Measurements from ENCODE around the gene RFX4.
A peak's percentile ranks its signal among the peaks of the same experiment; 100 is the strongest.

Gene RFX4

GRCh38 chr12:106582641-106583230 lies at the start of gene RFX4:
TSS of gene RFX4 (plus strand) at chr12:106583004. CDS start at chr12:106583321, 317 bp downstream.
- Mint-ChIP-seq H3K36me3 (no peaks in the 10 kb centered on the region), H3K27me3 (peaks cover 99% of the 10 kb centered on the region), H3K4me3 (peak within 1 kb of the TSS; percentile 36), H3K9me3 (no peaks in the 10 kb centered on the region), H3K4me1 (peaks cover 33% of the 10 kb centered on the region), H3K27ac (no peak within 1 kb of the TSS)
- ATAC-seq: no peak

GRCh38 chr12:106541201-106541600 lies 41.6 kb upstream of the RFX4 start:
- peaks cover 17% of the 10 kb centered on the region for H3K27me3 Mint-ChIP-seq
- ATAC-seq: no peak
- peaks cover 25% of the 10 kb centered on the region for H3K9me3 Mint-ChIP-seq
- no peak overlapping the region for H3K4me3 Mint-ChIP-seq
- no peaks in the 10 kb centered on the region for H3K4me1 Mint-ChIP-seq
- H3K36me3 Mint-ChIP-seq: no peaks in the 10 kb centered on the region
- H3K27ac Mint-ChIP-seq: no peak overlapping the region

- Mint-ChIP-seq H3K9me3 (peaks cover 20% of the 10 kb centered on the region), H3K27ac (no peak overlapping the region), H3K27me3 (peaks cover 46% of the 10 kb centered on the region), H3K4me3 (no peak overlapping the region), H3K36me3 (no peaks in the 10 kb centered on the region), H3K4me1 (no peaks in the 10 kb centered on the region)
- ATAC-seq: no peak
Observed at GRCh38 chr12:106551410-106551809, 31.4 kb upstream of the RFX4 start.

- H3K27ac Mint-ChIP-seq: no peak overlapping the region
- ATAC-seq: no peak
- H3K9me3 Mint-ChIP-seq: peaks cover 20% of the 10 kb centered on the region
- no peaks in the 10 kb centered on the region for H3K36me3 Mint-ChIP-seq
- no peak overlapping the region for H3K4me3 Mint-ChIP-seq
- H3K27me3 Mint-ChIP-seq: peaks cover 46% of the 10 kb centered on the region
- H3K4me1 Mint-ChIP-seq: no peaks in the 10 kb centered on the region
Observed at GRCh38 chr12:106552228-106552627, 30.6 kb upstream of the RFX4 start.

- no peaks in the 10 kb centered on the region for H3K36me3 Mint-ChIP-seq
- H3K4me3 Mint-ChIP-seq: no peak overlapping the region
- no peak overlapping the region for H3K27ac Mint-ChIP-seq
- no peaks in the 10 kb centered on the region for H3K4me1 Mint-ChIP-seq
- H3K27me3 Mint-ChIP-seq: peaks cover 72% of the 10 kb centered on the region
- H3K9me3 Mint-ChIP-seq: peaks cover 6% of the 10 kb centered on the region
- no peak for ATAC-seq
Observed at GRCh38 chr12:106564678-106565329, 18.0 kb upstream of the RFX4 start.

GRCh38 chr12:106566771-106567170 lies 16.0 kb upstream of the RFX4 start:
- H3K9me3 Mint-ChIP-seq: peaks cover 3% of the 10 kb centered on the region
- H3K4me1 Mint-ChIP-seq: no peaks in the 10 kb centered on the region
- no peak overlapping the region for H3K27ac Mint-ChIP-seq
- H3K4me3 Mint-ChIP-seq: no peak overlapping the region
- ATAC-seq: no peak
- no peaks in the 10 kb centered on the region for H3K36me3 Mint-ChIP-seq
- peaks cover 62% of the 10 kb centered on the region for H3K27me3 Mint-ChIP-seq

GRCh38 chr12:106573239-106573638 lies 9.6 kb upstream of the RFX4 start:
- Mint-ChIP-seq H3K4me1 (no peaks in the 10 kb centered on the region), H3K27ac (no peak overlapping the region), H3K4me3 (no peak overlapping the region), H3K9me3 (peaks cover 1% of the 10 kb centered on the region), H3K27me3 (peaks cover 69% of the 10 kb centered on the region), H3K36me3 (no peaks in the 10 kb centered on the region)
- no peak for ATAC-seq

GRCh38 chr12:106576848-106577247 lies 6.0 kb upstream of the RFX4 start:
- H3K9me3 Mint-ChIP-seq: no peaks in the 10 kb centered on the region

GRCh38 chr12:106580671-106581508 lies 1.9 kb upstream of the RFX4 start:
- ATAC-seq: no peak
- Mint-ChIP-seq H3K27ac (no peak overlapping the region), H3K4me3 (no peak overlapping the region), H3K4me1 (peaks cover 33% of the 10 kb centered on the region), H3K9me3 (no peaks in the 10 kb centered on the region), H3K27me3 (peaks cover 99% of the 10 kb centered on the region), H3K36me3 (no peaks in the 10 kb centered on the region)

More at GRCh38 chr12:106576848-106577247, 6.0 kb upstream of the RFX4 start:
- Mint-ChIP-seq H3K27me3 (peaks cover 96% of the 10 kb centered on the region), H3K4me1 (peaks cover 8% of the 10 kb centered on the region), H3K36me3 (no peaks in the 10 kb centered on the region), H3K27ac (no peak overlapping the region), H3K4me3 (no peak overlapping the region)
- no peak for ATAC-seq

GRCh38 chr12:106581543-106582248 lies 1.1 kb upstream of the RFX4 start:
- H3K36me3 Mint-ChIP-seq: no peaks in the 10 kb centered on the region
- H3K27me3 Mint-ChIP-seq: peaks cover 99% of the 10 kb centered on the region
- H3K9me3 Mint-ChIP-seq: no peaks in the 10 kb centered on the region
- no peak overlapping the region for H3K4me3 Mint-ChIP-seq
- no peak for ATAC-seq
- H3K4me1 Mint-ChIP-seq: peaks cover 33% of the 10 kb centered on the region
- no peak overlapping the region for H3K27ac Mint-ChIP-seq

GRCh38 chr12:106582249-106582591 lies 584 bp upstream of the RFX4 start:
- Mint-ChIP-seq H3K27me3 (peaks cover 99% of the 10 kb centered on the region), H3K4me1 (peaks cover 33% of the 10 kb centered on the region), H3K9me3 (no peaks in the 10 kb centered on the region), H3K27ac (no peak overlapping the region), H3K36me3 (no peaks in the 10 kb centered on the region), H3K4me3 (no peak overlapping the region)
- no peak for ATAC-seq

GRCh38 chr12:106583242-106584103 lies 669 bp downstream of the RFX4 start:
- peaks cover 33% of the 10 kb centered on the region for H3K4me1 Mint-ChIP-seq
- no peak overlapping the region for H3K27ac Mint-ChIP-seq
- peaks cover 100% of the 10 kb centered on the region for H3K27me3 Mint-ChIP-seq

GRCh38 chr12:106584104-106585064 lies 1.6 kb downstream of the RFX4 start:
- no peak overlapping the region for H3K4me3 Mint-ChIP-seq
- H3K27me3 Mint-ChIP-seq: peaks cover 100% of the 10 kb centered on the region
- no peaks in the 10 kb centered on the region for H3K36me3 Mint-ChIP-seq
- no peak for ATAC-seq
- peaks cover 33% of the 10 kb centered on the region for H3K4me1 Mint-ChIP-seq
- H3K9me3 Mint-ChIP-seq: no peaks in the 10 kb centered on the region
- no peak overlapping the region for H3K27ac Mint-ChIP-seq

More at GRCh38 chr12:106583242-106584103, 669 bp downstream of the RFX4 start:
- H3K4me3 Mint-ChIP-seq: peak overlapping the region; percentile 36
- ATAC-seq: no peak
- no peaks in the 10 kb centered on the region for H3K36me3 Mint-ChIP-seq
- H3K9me3 Mint-ChIP-seq: no peaks in the 10 kb centered on the region
